ENCODE data around the gene MYL6. TPM values are rescaled to one million over a fixed set of nuclear protein-coding genes. Genes with fewer than 3 reads are reported as not detected.
"Not testable (repeated sequence)": the region's sequence is repeated elsewhere in the genome, so short reads cannot be mapped to it uniquely, and the experiment has no call there.

The MYL6 gene
- total RNA-seq, 1 experiment from 2014 or later: 932 TPM

DNA sequence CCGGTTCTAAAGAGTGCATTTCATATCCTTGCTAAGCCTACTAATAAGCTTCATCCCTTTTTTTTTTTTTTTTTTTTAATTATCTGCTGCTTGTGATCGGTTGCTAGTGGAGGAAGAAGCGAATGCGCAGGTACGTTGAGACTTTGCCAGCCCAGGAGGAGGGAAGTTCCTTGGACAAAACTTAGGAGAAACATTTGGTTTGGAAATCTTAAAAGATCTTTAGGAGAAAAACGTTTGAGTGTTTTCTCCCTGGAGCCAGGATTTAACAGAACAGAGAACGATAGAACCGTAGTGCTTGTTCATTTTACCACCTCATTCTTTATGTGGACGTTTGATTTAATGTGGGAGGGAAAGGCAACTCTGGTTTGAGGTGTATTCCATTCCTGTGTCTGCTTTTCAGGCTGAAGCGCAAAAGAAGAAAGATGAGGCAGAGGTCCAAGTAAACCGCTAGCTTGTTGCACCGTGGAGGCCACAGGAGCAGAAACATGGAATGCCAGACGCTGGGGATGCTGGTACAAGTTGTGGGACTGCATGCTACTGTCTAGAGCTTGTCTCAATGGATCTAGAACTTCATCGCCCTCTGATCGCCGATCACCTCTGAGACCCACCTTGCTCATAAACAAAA is 41.0 kb upstream of the MYL6 start:
- peaks cover 47% of the 10 kb centered on the region for H3K36me3 Mint-ChIP-seq
- TF ChIP-seq, protein P1, sequence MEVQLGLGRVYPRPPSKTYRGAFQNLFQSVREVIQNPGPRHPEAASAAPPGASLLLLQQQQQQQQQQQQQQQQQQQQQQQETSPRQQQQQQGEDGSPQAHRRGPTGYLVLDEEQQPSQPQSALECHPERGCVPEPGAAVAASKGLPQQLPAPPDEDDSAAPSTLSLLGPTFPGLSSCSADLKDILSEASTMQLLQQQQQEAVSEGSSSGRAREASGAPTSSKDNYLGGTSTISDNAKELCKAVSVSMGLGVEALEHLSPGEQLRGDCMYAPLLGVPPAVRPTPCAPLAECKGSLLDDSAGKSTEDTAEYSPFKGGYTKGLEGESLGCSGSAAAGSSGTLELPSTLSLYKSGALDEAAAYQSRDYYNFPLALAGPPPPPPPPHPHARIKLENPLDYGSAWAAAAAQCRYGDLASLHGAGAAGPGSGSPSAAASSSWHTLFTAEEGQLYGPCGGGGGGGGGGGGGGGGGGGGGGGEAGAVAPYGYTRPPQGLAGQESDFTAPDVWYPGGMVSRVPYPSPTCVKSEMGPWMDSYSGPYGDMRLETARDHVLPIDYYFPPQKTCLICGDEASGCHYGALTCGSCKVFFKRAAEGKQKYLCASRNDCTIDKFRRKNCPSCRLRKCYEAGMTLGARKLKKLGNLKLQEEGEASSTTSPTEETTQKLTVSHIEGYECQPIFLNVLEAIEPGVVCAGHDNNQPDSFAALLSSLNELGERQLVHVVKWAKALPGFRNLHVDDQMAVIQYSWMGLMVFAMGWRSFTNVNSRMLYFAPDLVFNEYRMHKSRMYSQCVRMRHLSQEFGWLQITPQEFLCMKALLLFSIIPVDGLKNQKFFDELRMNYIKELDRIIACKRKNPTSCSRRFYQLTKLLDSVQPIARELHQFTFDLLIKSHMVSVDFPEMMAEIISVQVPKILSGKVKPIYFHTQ (CRISPR knock-in tag; IDR thresholded peaks at IDR 0.05): 0 out of 2 replicates have a peak, but pooled peaks have one; percentile 14
- TF ChIP-seq, protein P2, sequence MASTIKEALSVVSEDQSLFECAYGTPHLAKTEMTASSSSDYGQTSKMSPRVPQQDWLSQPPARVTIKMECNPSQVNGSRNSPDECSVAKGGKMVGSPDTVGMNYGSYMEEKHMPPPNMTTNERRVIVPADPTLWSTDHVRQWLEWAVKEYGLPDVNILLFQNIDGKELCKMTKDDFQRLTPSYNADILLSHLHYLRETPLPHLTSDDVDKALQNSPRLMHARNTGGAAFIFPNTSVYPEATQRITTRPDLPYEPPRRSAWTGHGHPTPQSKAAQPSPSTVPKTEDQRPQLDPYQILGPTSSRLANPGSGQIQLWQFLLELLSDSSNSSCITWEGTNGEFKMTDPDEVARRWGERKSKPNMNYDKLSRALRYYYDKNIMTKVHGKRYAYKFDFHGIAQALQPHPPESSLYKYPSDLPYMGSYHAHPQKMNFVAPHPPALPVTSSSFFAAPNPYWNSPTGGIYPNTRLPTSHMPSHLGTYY (CRISPR knock-in tag; IDR thresholded peaks at IDR 0.05): peak; percentile 16; the same call in 1 of the 2 replicates
- TF ChIP-seq, protein P3, sequence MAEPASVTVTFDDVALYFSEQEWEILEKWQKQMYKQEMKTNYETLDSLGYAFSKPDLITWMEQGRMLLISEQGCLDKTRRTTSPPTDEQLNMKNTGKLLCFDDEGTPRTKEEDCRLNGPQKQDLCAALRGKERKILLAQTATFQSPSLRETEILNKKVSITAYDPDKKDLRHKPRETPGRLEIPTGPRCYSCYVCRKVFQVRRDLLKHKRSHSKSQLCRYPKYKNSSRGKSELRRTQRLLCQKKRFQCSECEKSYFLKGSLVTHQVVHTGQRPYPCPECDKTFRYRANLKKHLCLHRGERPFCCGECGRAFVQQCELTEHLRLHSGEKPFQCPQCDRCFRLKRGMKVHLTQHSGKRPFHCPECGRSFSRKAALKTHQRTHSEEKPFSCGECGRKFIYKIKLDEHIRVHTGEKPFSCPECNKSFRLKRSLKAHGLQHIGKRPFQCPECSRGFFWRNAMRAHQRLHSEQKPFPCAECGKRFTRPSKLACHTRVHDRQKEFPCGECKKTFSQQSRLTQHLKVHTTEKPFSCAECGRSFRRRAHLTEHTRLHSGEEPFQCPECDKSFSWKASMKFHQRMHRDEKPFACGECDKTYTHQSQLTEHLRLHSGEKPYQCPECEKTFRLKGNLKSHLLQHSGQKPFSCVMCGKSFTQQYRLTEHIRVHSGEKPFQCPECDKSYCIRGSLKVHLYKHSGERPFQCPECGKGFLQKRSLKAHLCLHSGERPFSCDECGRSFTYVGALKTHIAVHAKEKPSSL (CRISPR knock-in tag; conservative IDR thresholded peaks at IDR 0.05): peak; percentile 49; the same call in 1 of the 2 replicates
- peak; percentile 68; the same call in 1 of the 2 replicates for TF ChIP-seq ZNF671 (CRISPR knock-in tag; IDR thresholded peaks at IDR 0.05)
- not testable (repeated sequence) for ATAC-seq; H3K27me3 Mint-ChIP-seq (ENCODE audit: low read depth); DNase-seq (ENCODE audit: low spot score); H3K9me3 Mint-ChIP-seq
- peak overlapping the region; percentile 100 for H3K27ac Mint-ChIP-seq
- H3K4me3 Mint-ChIP-seq: peak overlapping the region; percentile 100
- ChIA-PET CTCF (interaction anchor here (0.6 to 4.3 kb wide), 5 partner anchors 13 to 1011 kb away, joined by 3 to 95 read pairs (median 22); partner anchors contain the start of genes LRP1, MYL6, PA2G4 and SMARCC2), POLR2A (interaction anchor here (0.6 to 3.6 kb wide), 13 partner anchors 9 to 593 kb away, joined by 3 to 71 read pairs (median 5); partner anchors contain the start of genes CNPY2, ESYT1, MYL6 and MYL6B)
- peaks cover 21% of the 10 kb centered on the region for H3K4me1 Mint-ChIP-seq

DNA sequence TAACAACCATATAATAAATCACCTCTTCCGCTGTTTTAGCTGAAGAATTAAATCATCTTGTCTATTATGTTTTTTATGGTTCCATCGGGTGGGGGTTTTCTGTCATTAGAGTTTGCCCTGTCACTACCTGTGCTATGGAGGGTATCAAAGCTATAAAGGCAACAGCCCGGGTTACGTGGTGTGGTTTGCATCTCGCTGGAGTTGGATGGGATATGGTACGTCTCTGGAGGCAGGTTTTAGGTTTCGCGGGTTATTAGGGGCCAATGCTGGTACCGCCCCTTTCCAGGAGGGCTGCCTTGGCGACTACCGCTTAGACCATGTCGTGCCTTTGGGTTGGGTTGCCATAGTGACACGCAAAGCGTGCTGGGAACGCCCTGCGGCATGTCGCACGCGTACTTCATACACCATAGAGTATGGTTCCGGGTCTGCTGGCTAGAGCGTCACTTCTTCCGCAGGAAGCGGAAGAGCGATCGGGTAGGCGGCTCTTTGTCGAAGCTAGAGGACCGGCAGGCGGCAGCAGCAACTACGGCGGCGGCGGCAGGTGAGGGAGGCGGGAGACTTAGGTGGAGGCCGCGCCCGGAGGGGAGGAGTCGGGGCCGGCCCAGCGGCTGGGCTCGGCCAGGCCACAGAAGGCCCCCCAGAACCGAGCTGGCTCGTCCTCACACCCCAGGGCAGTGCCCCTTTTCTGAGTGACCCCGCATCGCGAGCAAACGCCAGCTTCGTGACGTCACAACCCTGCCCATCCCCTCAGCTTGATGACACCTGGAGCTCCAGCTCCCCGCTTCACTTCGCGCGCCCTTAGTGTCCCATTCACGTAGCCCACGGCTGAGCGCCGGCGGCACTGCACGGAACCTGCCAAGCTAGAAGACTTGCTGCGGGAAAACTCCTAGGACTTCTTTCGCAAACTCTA is 40.1 kb upstream of the MYL6 start, which contains the start of gene ZC3H10:
Gene ZC3H10, plus strand, starts transcription at position 489 of the 910 bp plus-strand sequence. CDS start 2,297 bp downstream, outside the sequence.
- peak; percentile 75 for ATAC-seq
- peaks cover 21% of the 10 kb centered on the region for H3K4me1 Mint-ChIP-seq
- POLR2A ChIA-PET: interaction anchor here (0.6 to 3.6 kb wide), 19 partner anchors 8 to 592 kb away, joined by 3 to 71 read pairs (median 4); partner anchors contain the start of genes CNPY2, ERBB3, ESYT1 and MYL6
- peak; percentile 98 for DNase-seq (ENCODE audit: low spot score)
- no peaks in the 10 kb centered on the region for H3K27me3 Mint-ChIP-seq (ENCODE audit: low read depth)
- peak within 1 kb of the TSS; percentile 100 for H3K4me3 Mint-ChIP-seq
- CTCF ChIA-PET: interaction anchor here (0.6 to 4.3 kb wide), 22 partner anchors 8 to 1010 kb away, joined by 3 to 95 read pairs (median 4); partner anchors contain the start of genes CNPY2, ESYT1, LRP1 and MYL6
- H3K27ac Mint-ChIP-seq: peak within 1 kb of the TSS; percentile 100
- no peaks in the 10 kb centered on the region for H3K9me3 Mint-ChIP-seq
- peaks cover 39% of the 10 kb centered on the region for H3K36me3 Mint-ChIP-seq
- TF ChIP-seq IRF2 (CRISPR knock-in tag; IDR thresholded peaks at IDR 0.05; ENCODE audit: borderline replicate concordance, low read depth): no peak
- 0 out of 2 replicates have a peak, but pooled peaks have one; percentile 60 for TF ChIP-seq NFE2L1 (CRISPR knock-in tag; IDR thresholded peaks at IDR 0.05)
- TF ChIP-seq NR2C2 (CRISPR knock-in tag; IDR thresholded peaks at IDR 0.05): peak; percentile 86
- TF ChIP-seq SMAD4 (CRISPR knock-in tag; IDR thresholded peaks at IDR 0.05): 0 out of 2 replicates have a peak, but pooled peaks have one; percentile 36
- TF ChIP-seq CREM (CRISPR knock-in tag; IDR thresholded peaks at IDR 0.05): peak; percentile 88
- peak; percentile 65; the same call in 1 of the 2 replicates for TF ChIP-seq TP53 (CRISPR knock-in tag; IDR thresholded peaks at IDR 0.05)
- peak; percentile 83 for TF ChIP-seq GABPB1 (CRISPR knock-in tag; IDR thresholded peaks at IDR 0.05)
- TF ChIP-seq GTF2I (CRISPR knock-in tag; conservative IDR thresholded peaks at IDR 0.05): no peak
- TF ChIP-seq ZBTB21 (CRISPR knock-in tag; IDR thresholded peaks at IDR 0.05; ENCODE audit: borderline replicate concordance): peak; percentile 86
- peak; percentile 78; the same call in 1 of the 2 replicates for TF ChIP-seq ESRRA (CRISPR knock-in tag; IDR thresholded peaks at IDR 0.05; ENCODE audit: borderline replicate concordance)
- peak; percentile 98 for TF ChIP-seq FOXK1 (CRISPR knock-in tag; IDR thresholded peaks at IDR 0.05)
- TF ChIP-seq, protein P4, sequence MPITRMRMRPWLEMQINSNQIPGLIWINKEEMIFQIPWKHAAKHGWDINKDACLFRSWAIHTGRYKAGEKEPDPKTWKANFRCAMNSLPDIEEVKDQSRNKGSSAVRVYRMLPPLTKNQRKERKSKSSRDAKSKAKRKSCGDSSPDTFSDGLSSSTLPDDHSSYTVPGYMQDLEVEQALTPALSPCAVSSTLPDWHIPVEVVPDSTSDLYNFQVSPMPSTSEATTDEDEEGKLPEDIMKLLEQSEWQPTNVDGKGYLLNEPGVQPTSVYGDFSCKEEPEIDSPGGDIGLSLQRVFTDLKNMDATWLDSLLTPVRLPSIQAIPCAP (CRISPR knock-in tag; IDR thresholded peaks at IDR 0.05): peak; percentile 66; the same call in 1 of the 2 replicates
- TF ChIP-seq, protein P5, sequence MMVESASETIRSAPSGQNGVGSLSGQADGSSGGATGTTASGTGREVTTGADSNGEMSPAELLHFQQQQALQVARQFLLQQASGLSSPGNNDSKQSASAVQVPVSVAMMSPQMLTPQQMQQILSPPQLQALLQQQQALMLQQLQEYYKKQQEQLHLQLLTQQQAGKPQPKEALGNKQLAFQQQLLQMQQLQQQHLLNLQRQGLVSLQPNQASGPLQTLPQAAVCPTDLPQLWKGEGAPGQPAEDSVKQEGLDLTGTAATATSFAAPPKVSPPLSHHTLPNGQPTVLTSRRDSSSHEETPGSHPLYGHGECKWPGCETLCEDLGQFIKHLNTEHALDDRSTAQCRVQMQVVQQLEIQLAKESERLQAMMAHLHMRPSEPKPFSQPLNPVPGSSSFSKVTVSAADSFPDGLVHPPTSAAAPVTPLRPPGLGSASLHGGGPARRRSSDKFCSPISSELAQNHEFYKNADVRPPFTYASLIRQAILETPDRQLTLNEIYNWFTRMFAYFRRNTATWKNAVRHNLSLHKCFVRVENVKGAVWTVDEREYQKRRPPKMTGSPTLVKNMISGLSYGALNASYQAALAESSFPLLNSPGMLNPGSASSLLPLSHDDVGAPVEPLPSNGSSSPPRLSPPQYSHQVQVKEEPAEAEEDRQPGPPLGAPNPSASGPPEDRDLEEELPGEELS (CRISPR knock-in tag; IDR thresholded peaks at IDR 0.05): no peak
- TF ChIP-seq ZNF671 (CRISPR knock-in tag; IDR thresholded peaks at IDR 0.05): peak; percentile 100
- TF ChIP-seq, protein P6, sequence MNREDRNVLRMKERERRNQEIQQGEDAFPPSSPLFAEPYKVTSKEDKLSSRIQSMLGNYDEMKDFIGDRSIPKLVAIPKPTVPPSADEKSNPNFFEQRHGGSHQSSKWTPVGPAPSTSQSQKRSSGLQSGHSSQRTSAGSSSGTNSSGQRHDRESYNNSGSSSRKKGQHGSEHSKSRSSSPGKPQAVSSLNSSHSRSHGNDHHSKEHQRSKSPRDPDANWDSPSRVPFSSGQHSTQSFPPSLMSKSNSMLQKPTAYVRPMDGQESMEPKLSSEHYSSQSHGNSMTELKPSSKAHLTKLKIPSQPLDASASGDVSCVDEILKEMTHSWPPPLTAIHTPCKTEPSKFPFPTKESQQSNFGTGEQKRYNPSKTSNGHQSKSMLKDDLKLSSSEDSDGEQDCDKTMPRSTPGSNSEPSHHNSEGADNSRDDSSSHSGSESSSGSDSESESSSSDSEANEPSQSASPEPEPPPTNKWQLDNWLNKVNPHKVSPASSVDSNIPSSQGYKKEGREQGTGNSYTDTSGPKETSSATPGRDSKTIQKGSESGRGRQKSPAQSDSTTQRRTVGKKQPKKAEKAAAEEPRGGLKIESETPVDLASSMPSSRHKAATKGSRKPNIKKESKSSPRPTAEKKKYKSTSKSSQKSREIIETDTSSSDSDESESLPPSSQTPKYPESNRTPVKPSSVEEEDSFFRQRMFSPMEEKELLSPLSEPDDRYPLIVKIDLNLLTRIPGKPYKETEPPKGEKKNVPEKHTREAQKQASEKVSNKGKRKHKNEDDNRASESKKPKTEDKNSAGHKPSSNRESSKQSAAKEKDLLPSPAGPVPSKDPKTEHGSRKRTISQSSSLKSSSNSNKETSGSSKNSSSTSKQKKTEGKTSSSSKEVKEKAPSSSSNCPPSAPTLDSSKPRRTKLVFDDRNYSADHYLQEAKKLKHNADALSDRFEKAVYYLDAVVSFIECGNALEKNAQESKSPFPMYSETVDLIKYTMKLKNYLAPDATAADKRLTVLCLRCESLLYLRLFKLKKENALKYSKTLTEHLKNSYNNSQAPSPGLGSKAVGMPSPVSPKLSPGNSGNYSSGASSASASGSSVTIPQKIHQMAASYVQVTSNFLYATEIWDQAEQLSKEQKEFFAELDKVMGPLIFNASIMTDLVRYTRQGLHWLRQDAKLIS (CRISPR knock-in tag; IDR thresholded peaks at IDR 0.05; ENCODE audit: borderline replicate concordance): peak; percentile 99
